Tongue (tissue), 2 donors: ENCODE data around the gene RARG. TPM values are rescaled to one million over a fixed set of nuclear protein-coding genes. Genes with fewer than 3 reads are reported as not detected.
"Not testable (repeated sequence)": the region's sequence is repeated elsewhere in the genome, so short reads cannot be mapped to it uniquely, and the experiment has no call there.

Source experiments
- DNase-seq: peaks from one replicate; pipeline ENCODE4 v3.0.0-alpha.2; 2015
- total RNA-seq: library from RNA; depleted of rRNA; stranded (reverse); fragments of >200 nt; gene quantifications from one replicate; pipeline ENCODE4 v1.2.3, GENCODE V29; 2014

The RARG gene
- total RNA-seq, 1 donor from 2014 or later, result 47.1 TPM

- DNase-seq, result no peak
These were observed 65.2 kb downstream of the RARG start for GRCh38 chr12:53166837-53167236.

GRCh38 chr12:53163008-53163407 is 69.0 kb downstream of the RARG start:
- DNase-seq, result not testable (repeated sequence)

GRCh38 chr12:53161119-53161911 is 70.7 kb downstream of the RARG start:
- DNase-seq, result no peak

GRCh38 chr12:53160673-53161072 is 71.3 kb downstream of the RARG start:
- no peak for DNase-seq

Other genes with a start within 250 kb of the RARG start
- 789 TPM for gene EIF4B, start 225.8 kb downstream of the RARG start, total RNA-seq
- 44.4 TPM for gene TNS2, start 182.1 kb downstream of the RARG start, total RNA-seq
- 30.3 TPM for gene SPRYD3, start 152.8 kb downstream of the RARG start, total RNA-seq
- gene IGFBP6, start 134.5 kb downstream of the RARG start, total RNA-seq, result 251 TPM
- not detected for gene SOAT2, start 128.7 kb downstream of the RARG start, total RNA-seq
- 16.8 TPM for gene ZNF740, start 51.5 kb downstream of the RARG start, total RNA-seq
- gene CSAD, start 51.3 kb downstream of the RARG start, total RNA-seq, result 22.2 TPM
- 1.2 TPM for gene ITGB7, start 25.0 kb downstream of the RARG start, total RNA-seq
- gene ESPL1, start 36.1 kb upstream of the RARG start, total RNA-seq, result 8.9 TPM
- 300 TPM for gene PFDN5, start 63.3 kb upstream of the RARG start, total RNA-seq
- gene MYG1, start 67.5 kb upstream of the RARG start, total RNA-seq, result 29.5 TPM
- gene AAAS, start 89.4 kb upstream of the RARG start, total RNA-seq, result 46.0 TPM
- not detected for gene SP7, start 104.1 kb upstream of the RARG start, total RNA-seq
- gene SP1, start 148.0 kb upstream of the RARG start, total RNA-seq, result 53.1 TPM
- not detected for gene AMHR2, start 191.6 kb upstream of the RARG start, total RNA-seq
- gene PRR13, start 209.5 kb upstream of the RARG start, total RNA-seq, result 13.0 TPM
- 300 TPM for gene PCBP2, start 219.9 kb upstream of the RARG start, total RNA-seq